Kidney (tissue), 14 donors: Measurements from ENCODE around the gene SWT1. TPM values are rescaled to one million over a fixed set of nuclear protein-coding genes. Genes with fewer than 3 reads are reported as not detected.
"Not testable (repeated sequence)": the region's sequence is repeated elsewhere in the genome, so short reads cannot be mapped to it uniquely, and the experiment has no call there.

Source experiments
- DNase-seq, 5 donors: peaks; one replicate each; pipeline ENCODE4 v3.0.0-alpha.2; 2013 to 2020
- FAIRE-seq: peaks from 2 replicates; lab custom pipeline; 2012; peaks lifted over from hg19 to GRCh38; lab: Jason Lieb, UNC
- H3K27ac ChIP-seq, 2 donors: one replicate each; pipeline ENCODE4 v1.7.0; 2013; ENCODE audit warnings: low read depth in 2 of 2, low read length in 2 of 2, inconsistent platforms in 1 of 2
- H3K27me3 ChIP-seq: one replicate; pipeline ENCODE4 v1.7.1; 2013; ENCODE audit warnings: low read length, inconsistent platforms; ENCODE audit not compliant: control insufficient read depth, insufficient read depth
- H3K36me3 ChIP-seq, 3 donors: one replicate each; pipeline versions ENCODE4 v1.7.0 to v1.7.1; 2013; ENCODE audit warnings: low read length in 3 of 3, control low read depth in 1 of 3, inconsistent platforms in 1 of 3; ENCODE audit not compliant: insufficient read depth in 3 of 3, control insufficient read depth in 2 of 3
- H3K4me1 ChIP-seq, 3 donors: one replicate each; pipeline versions ENCODE4 v1.7.0 to v1.7.1; 2013; ENCODE audit warnings: low read length in 3 of 3, inconsistent platforms in 1 of 3, low read depth in 1 of 3; ENCODE audit not compliant: control insufficient read depth in 2 of 3, insufficient read depth in 2 of 3
- H3K4me3 ChIP-seq, 3 donors: one replicate each; pipeline versions ENCODE4 v1.7.0 to v1.8.1; 2013; ENCODE audit warnings: low read length in 3 of 3, control low read depth in 1 of 3, inconsistent platforms in 1 of 3
- H3K9ac ChIP-seq, 3 donors: one replicate each; pipeline versions ENCODE4 v1.7.0 to v1.7.1; 2013; ENCODE audit warnings: low read length in 3 of 3, control low read depth in 1 of 3, inconsistent platforms in 1 of 3
- H3K9me3 ChIP-seq, 3 donors: one replicate each; pipeline versions ENCODE4 v1.7.0 to v1.7.1; 2013; ENCODE audit warnings: low read length in 3 of 3, control low read depth in 1 of 3, inconsistent platforms in 1 of 3; ENCODE audit not compliant: control insufficient read depth in 2 of 3, insufficient read depth in 1 of 3
- intact Hi-C: fragments of 100-400 bp; cut with DNase I; formaldehyde crosslinking; loops from one replicate; pipeline ENCODE4 v1.11.1; 2022
- polyA plus RNA-seq: library from polyadenylated mRNA; stranded (reverse); fragments of 350-450 nt; fragmentation: Illumina TruSeq; extraction: RNeasy Lipid Tissue Mini Kit (QIAGEN cat#74804); gene quantifications from one replicate; pipeline ENCODE4 v1.2.3, GENCODE V29; 2014; ENCODE audit warnings: low read depth, low replicate concordance; ENCODE audit not compliant: insufficient read depth
- total RNA-seq: library from RNA; stranded (reverse); fragmentation: NEBNext Ultra II Directional; extraction: Animal tissue kit (Norgen Biotek cat#: 25700); gene quantifications from one replicate; pipeline ENCODE4 v1.2.1, GENCODE V29; 2021
- TF ChIP-seq, protein P1 (sequence below): IDR thresholded peaks from 3 replicates; pipeline ENCODE4 v1.5.1; 2012; ENCODE audit warnings: mild to moderate bottlenecking, moderate library complexity, borderline replicate concordance; ENCODE audit not compliant: insufficient read depth; ENCODE audit errors: extremely low read depth
- donor health status: control.
- donor health status: control.
- donor health status: control.
- donor health status: control.
- donor health status: control.
- donor health status: DM: yes; HTN: yes; CAD: no.
- donor health status: Normal renal cell carcinoma (clear cell type).

Gene SWT1
- total and polyA plus RNA-seq, 2 donors from 2014 or later, result 2.9 to 6.5 TPM

DNA sequence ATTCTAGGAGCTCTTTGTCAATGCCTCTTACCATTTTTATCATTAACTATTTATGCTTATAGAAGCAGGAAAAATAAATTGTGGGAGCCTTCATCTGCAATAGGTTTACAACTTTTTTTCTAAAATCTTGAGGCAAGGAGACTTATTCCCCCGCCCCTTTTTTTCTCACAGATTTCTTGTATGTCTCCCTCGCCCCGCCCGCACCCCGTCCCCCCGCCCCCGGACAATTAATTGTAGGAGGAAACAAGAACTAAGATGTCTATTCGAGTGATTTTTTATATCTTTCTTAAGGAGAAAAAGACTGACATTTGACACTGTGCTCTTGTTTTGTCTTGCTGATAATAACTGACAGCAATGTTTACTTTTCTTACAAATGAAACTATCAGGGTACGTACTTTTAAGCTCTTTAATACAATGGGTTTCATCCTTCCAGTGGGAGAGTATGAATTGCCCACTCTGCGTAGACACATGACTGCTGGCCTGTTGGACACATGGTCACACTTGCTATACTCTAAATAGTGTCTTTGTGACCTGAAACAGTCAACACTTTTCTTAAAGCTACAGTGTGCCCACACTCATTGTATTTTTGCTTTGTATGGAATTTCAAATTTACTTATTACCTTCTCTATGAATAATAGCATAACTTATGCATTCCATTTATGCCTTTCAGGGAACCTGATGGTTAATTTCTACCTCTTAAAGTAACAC, 161.6 kb downstream of the SWT1 start:
- DNase-seq (no peak), FAIRE-seq (no peak)
- Histone ChIP-seq H3K27me3 (no peaks in the 10 kb centered on the region), H3K9me3 (no peaks in the 10 kb centered on the region), H3K4me3 (peak overlapping the region; percentile 12 to 95 (median 71)), H3K27ac (peak overlapping the region; percentile 97), H3K36me3 (peaks cover 0 to 4% (median 0%) of the 10 kb centered on the region in 3 donors), H3K4me1 (peaks cover 0 to 7% (median 6%) of the 10 kb centered on the region in 3 donors), H3K9ac (peak overlapping the region in 1 of 3 donors; percentile 83)
- TF ChIP-seq, protein P1, sequence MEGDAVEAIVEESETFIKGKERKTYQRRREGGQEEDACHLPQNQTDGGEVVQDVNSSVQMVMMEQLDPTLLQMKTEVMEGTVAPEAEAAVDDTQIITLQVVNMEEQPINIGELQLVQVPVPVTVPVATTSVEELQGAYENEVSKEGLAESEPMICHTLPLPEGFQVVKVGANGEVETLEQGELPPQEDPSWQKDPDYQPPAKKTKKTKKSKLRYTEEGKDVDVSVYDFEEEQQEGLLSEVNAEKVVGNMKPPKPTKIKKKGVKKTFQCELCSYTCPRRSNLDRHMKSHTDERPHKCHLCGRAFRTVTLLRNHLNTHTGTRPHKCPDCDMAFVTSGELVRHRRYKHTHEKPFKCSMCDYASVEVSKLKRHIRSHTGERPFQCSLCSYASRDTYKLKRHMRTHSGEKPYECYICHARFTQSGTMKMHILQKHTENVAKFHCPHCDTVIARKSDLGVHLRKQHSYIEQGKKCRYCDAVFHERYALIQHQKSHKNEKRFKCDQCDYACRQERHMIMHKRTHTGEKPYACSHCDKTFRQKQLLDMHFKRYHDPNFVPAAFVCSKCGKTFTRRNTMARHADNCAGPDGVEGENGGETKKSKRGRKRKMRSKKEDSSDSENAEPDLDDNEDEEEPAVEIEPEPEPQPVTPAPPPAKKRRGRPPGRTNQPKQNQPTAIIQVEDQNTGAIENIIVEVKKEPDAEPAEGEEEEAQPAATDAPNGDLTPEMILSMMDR, result no peak
- intact Hi-C loops, result no loop called here

- H3K27me3 ChIP-seq, result no peaks in the 10 kb centered on the region
- FAIRE-seq (no peak), DNase-seq (no peak)
- TF ChIP-seq, protein P1, result no peak
- no peak overlapping the region for H3K9ac ChIP-seq
- no peaks in the 10 kb centered on the region for H3K9me3 ChIP-seq
- H3K4me1 ChIP-seq, result peaks cover 0 to 7% (median 6%) of the 10 kb centered on the region in 3 donors
- intact Hi-C loops, result no loop called here
- peak overlapping the region; percentile 15 to 48 for H3K27ac ChIP-seq
- peak overlapping the region in 1 of 3 donors; percentile 7 for H3K4me3 ChIP-seq
- peaks cover 0 to 4% (median 0%) of the 10 kb centered on the region in 3 donors for H3K36me3 ChIP-seq
These were observed 162.1 kb downstream of the SWT1 start for GRCh38 chr1:185319139-185319475.

DNA sequence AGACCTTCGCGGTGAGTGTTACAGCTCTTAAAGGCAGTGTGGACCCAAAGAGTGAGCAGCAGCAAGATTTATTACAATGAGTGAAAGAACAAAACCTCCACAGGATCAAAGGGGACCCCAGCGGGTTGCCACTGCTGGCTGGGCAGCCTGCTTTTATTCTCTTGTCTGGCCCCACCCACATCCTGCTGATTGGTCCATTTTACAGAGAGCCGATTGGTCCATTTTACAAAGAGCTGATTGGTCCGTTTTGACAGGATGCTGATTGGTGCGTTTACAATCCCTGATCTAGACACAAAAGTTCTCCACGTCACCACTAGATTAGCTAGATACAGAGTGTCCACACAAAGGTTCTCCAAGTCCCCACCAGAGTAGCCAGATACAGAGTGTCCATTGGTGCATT, 164.1 kb downstream of the SWT1 start:
- H3K4me3 ChIP-seq, intact Hi-C loops, DNase-seq, FAIRE-seq, H3K4me1 ChIP-seq, H3K9me3 ChIP-seq, H3K27ac ChIP-seq, H3K27me3 ChIP-seq, H3K36me3 ChIP-seq, H3K9ac ChIP-seq: not testable (repeated sequence)

GRCh38 chr1:185321653-185322221, 164.8 kb downstream of the SWT1 start:
- H3K9ac ChIP-seq, H3K27ac ChIP-seq, H3K4me3 ChIP-seq, H3K9me3 ChIP-seq, H3K27me3 ChIP-seq, intact Hi-C loops, H3K4me1 ChIP-seq, H3K36me3 ChIP-seq, FAIRE-seq: not testable (repeated sequence)
- peak in 1 of 5 donors; percentile 63 for DNase-seq
